ENCODE measurements around the gene PRELID3B. TPM values are rescaled to one million over a fixed set of nuclear protein-coding genes. Genes with fewer than 3 reads are reported as not detected.

The PRELID3B gene
- total RNA-seq, 1 experiment from 2014 or later = 52.6 TPM

DNA sequence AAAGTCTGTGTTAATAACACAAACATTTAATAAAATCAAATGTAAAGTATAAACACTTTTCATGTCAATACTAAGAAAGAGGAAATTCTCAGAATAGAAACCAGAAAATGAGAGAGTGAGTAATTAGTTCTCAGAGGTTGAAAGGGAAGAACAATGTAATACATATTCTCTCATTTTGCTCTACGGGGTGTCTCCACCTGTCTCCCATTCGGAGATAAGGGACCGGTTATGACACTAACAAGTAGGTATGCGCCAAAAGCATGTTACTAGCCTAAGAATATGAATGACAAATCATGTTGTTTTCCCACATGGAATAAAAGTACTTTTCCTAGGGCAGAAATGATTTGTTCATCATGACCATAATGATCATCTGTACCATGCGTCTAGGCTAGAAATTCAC, 35.6 kb upstream of the PRELID3B start:
- 0 out of 2 replicates have a peak, but pooled peaks cover 3% of the 10 kb centered on the region for H3K4me1 ChIP-seq (ENCODE audit: insufficient read depth, low read length)
- Mint-ChIP-seq H3K4me1 (peaks cover 0 to 4% of the 10 kb centered on the region in 2 experiments; a peak in 2 of 4 replicates), H3K27ac (no peak overlapping the region), H3K9me3 (no peaks in the 10 kb centered on the region), H3K27me3 (ENCODE audit: low read depth) (peaks cover 10% of the 10 kb centered on the region; the same call in 1 of the 2 replicates), H3K36me3 (ENCODE audit: insufficient read depth in 1 of 3, low read depth in 3 of 3) (no peaks in the 10 kb centered on the region), H3K4me3 (no peak overlapping the region)
- H4K8ac ChIP-seq (replicated peaks; ENCODE audit: insufficient read length, low read depth, low read length) = no peak overlapping the region
- no peaks in the 10 kb centered on the region for H4K20me1 ChIP-seq (ENCODE audit: control insufficient read depth, insufficient read depth, insufficient read length)
- H2AFZ ChIP-seq (ENCODE audit: low read length) = no peak overlapping the region
- H2AK5ac ChIP-seq (ENCODE audit: insufficient read length, low read length) = no peak overlapping the region
- no peak overlapping the region for H3K9ac ChIP-seq (ENCODE audit: extremely low read depth, insufficient read length, low read length)
- H3K27ac ChIP-seq (ENCODE audit: insufficient read length, low read depth, low read length) = no peak overlapping the region
- no peak overlapping the region for H4K5ac ChIP-seq (ENCODE audit: insufficient read length, low read depth, low read length)
- no peak overlapping the region for H3K14ac ChIP-seq (ENCODE audit: insufficient read depth, low read length)
- no peaks in the 10 kb centered on the region for H3K27me3 ChIP-seq (ENCODE audit: insufficient read depth, low read length)
- H3K56ac ChIP-seq (ENCODE audit: insufficient read length, low read depth, low read length) = no peak overlapping the region
- no peak overlapping the region for H2BK12ac ChIP-seq (ENCODE audit: insufficient read length, low read depth, low read length)
- H2BK15ac ChIP-seq (ENCODE audit: low read depth, low read length) = no peak overlapping the region
- TF ChIP-seq, protein P1, sequence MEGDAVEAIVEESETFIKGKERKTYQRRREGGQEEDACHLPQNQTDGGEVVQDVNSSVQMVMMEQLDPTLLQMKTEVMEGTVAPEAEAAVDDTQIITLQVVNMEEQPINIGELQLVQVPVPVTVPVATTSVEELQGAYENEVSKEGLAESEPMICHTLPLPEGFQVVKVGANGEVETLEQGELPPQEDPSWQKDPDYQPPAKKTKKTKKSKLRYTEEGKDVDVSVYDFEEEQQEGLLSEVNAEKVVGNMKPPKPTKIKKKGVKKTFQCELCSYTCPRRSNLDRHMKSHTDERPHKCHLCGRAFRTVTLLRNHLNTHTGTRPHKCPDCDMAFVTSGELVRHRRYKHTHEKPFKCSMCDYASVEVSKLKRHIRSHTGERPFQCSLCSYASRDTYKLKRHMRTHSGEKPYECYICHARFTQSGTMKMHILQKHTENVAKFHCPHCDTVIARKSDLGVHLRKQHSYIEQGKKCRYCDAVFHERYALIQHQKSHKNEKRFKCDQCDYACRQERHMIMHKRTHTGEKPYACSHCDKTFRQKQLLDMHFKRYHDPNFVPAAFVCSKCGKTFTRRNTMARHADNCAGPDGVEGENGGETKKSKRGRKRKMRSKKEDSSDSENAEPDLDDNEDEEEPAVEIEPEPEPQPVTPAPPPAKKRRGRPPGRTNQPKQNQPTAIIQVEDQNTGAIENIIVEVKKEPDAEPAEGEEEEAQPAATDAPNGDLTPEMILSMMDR (conservative IDR thresholded peaks at IDR 0.05) = no peak
- no peak overlapping the region for H2BK5ac ChIP-seq (ENCODE audit: insufficient read length, low read length)
- no peaks in the 10 kb centered on the region for H3K23me2 ChIP-seq (ENCODE audit: insufficient read length, low read depth, low read length, poor library complexity, severe bottlenecking)
- no peaks in the 10 kb centered on the region for H3K79me1 ChIP-seq (ENCODE audit: insufficient read depth, low read depth, low read length, poor library complexity, severe bottlenecking)
- H3K4me2 ChIP-seq (ENCODE audit: insufficient read depth, insufficient read length, low read length) = no peak overlapping the region
- H3T11ph ChIP-seq (ENCODE audit: low read length) = no peak overlapping the region
- no peak overlapping the region for H3K4ac ChIP-seq (ENCODE audit: low read depth, low read length)
- no peak overlapping the region for H2BK20ac ChIP-seq (ENCODE audit: low read depth, low read length, poor library complexity, severe bottlenecking)
- H3K23ac ChIP-seq (ENCODE audit: insufficient read length, low read depth, low read length) = no peak overlapping the region
- no peaks in the 10 kb centered on the region for H3K9me3 ChIP-seq (ENCODE audit: control insufficient read depth, low read depth, low read length)
- H3K79me2 ChIP-seq (ENCODE audit: insufficient read depth, low read length) = no peaks in the 10 kb centered on the region
- H2BK120ac ChIP-seq (ENCODE audit: low read depth, low read length, poor library complexity, severe bottlenecking) = no peak overlapping the region
- no CpG with 5 or more reads among the region's 5 CpGs for WGBS (ENCODE audit: extremely low coverage, insufficient read length, low lambda C conversion rate)
- H3K18ac ChIP-seq (ENCODE audit: insufficient read length, low read depth, low read length) = no peak overlapping the region
- no peak for DNase-seq
- H4K91ac ChIP-seq (ENCODE audit: insufficient read length, low read depth, low read length) = no peak overlapping the region
